GM12875 (cell line): Measurements from ENCODE around the gene DENND2D.

ENCODE experiments used
- H3K4me3 ChIP-seq: one replicate; pipeline ENCODE4 v1.5.1; 2011; ENCODE audit warnings: low read depth, low read length, control low read depth
- TF ChIP-seq, protein P1 (sequence below): IDR thresholded peaks from 2 replicates; pipeline ENCODE4 v1.5.1; 2011; ENCODE audit warnings: low read depth, mild to moderate bottlenecking, control low read depth, inconsistent platforms, low read length, moderate library complexity, borderline replicate concordance; ENCODE audit not compliant: insufficient read depth

Gene DENND2D

DNA sequence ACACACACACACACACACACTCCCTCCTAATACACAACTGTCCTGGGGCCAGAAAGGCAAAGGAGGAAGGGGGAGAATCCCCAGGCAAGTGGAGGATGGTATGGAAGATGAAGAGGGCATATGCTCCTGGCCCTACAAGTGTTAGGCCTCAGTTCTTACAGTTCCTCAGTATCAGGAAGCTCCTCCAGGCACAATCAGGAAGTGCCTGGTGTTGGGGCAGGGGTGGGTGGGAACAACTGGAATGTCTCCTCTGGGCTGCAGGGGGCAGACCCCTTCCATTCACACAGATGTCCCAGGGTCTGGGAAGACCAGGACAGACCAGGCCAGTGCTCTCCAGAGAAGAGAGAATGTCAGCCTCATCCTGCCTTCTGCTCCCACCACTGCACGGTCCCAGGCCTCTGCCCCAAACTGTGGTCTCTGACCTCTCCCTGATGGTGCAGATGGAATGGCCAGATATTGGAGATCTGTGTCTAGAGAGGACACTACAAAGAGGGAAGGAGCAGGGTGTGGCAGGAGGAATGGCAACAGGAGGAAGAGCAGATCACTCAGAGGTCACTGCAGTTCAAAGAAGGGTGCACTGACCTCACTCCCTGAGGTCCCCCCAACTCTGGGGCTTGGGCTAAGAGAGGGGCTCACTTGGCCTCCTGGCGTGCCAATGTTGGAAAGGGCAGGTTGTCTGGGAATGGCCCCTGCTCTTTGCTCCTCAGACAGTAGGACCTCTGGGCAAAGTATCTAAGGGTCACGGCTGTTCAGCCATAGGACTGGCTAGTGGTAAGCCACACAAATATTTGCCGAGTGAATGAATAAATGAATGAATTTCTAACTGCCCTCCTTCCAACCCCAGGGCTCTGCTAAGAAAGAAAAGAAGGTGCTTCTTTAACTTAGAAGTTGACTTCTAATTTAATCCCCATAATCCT is 2.5 kb upstream of the DENND2D start:
- TF ChIP-seq, protein P1, sequence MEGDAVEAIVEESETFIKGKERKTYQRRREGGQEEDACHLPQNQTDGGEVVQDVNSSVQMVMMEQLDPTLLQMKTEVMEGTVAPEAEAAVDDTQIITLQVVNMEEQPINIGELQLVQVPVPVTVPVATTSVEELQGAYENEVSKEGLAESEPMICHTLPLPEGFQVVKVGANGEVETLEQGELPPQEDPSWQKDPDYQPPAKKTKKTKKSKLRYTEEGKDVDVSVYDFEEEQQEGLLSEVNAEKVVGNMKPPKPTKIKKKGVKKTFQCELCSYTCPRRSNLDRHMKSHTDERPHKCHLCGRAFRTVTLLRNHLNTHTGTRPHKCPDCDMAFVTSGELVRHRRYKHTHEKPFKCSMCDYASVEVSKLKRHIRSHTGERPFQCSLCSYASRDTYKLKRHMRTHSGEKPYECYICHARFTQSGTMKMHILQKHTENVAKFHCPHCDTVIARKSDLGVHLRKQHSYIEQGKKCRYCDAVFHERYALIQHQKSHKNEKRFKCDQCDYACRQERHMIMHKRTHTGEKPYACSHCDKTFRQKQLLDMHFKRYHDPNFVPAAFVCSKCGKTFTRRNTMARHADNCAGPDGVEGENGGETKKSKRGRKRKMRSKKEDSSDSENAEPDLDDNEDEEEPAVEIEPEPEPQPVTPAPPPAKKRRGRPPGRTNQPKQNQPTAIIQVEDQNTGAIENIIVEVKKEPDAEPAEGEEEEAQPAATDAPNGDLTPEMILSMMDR = no peak
- H3K4me3 ChIP-seq = peak overlapping the region; percentile 70

DNA sequence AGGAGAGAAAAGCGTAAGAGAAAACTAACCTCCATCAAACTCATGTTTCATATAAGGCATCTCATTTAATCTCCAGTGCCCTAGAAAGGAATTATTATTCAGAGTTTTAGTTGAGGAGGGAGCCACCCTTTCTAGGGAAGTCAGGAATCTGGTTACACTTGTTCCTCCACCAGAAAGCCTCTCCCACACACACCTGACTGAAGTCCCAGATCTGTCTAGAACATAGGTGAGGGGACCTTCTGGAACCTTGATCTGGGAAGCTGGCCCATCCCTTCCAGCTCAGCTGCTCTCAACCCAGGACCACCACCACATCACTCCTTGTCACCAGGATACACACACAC is 1.9 kb upstream of the DENND2D start:
- H3K4me3 ChIP-seq = peak overlapping the region; percentile 70
- TF ChIP-seq, protein P1 = no peak

DNA sequence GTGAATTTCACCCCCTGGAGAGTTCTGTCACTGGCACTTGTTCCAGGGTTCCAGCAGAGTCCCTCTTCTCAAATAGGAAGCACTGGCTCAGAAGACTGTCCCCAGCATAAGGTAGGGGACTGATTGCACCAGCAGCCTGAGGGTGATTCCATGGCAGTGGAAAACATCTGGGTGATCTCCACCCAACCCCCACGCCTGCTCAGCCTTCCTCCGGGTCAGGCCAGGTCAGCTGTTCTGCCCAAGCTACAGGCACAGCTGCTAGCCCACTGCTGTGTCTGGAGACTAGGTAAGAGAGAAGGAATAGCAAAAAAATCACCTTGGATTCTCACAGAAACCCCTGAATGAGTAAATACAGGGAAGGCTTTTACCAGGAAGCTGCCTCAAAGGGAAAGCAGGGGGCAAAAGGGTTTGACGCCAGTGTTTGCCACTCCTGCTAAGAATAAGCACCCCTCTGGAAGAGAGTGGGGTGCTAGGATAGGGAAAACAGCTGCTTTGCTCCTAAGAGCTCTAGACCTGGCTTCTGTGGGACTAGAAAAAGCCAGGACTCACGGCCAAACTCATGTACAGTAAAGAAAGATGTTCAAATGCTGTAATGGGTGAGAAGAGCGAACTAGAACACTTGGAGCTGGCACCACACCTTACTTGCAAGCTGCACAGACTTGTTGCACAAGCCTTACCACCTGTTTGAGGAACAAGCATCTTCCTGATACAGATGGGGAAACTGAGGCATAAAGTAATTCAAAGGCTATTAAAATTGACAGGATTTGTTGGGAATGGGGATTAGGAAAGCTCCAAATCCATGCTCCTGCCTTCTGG is 1.0 kb upstream of the DENND2D start:
- peak overlapping the region; percentile 65 for H3K4me3 ChIP-seq
- TF ChIP-seq, protein P1 = no peak

DNA sequence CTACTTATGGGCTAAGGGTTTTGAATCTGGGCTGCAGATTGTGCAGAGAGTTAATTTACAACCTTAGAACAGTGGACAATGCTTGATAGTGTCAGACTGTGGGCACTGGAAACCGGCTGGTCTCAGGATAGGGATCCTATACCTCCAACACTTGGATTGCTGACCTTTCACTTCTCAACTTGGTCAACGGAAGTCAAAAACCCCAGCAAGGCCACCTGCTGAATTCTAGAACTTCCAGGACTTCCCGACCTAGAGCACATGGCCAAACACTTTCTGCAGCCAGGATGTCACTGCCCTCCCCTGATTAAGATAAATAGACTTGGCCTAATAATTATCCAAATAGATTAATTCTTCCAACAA is 336 bp upstream of the DENND2D start:
- TF ChIP-seq, protein P1 = no peak
- peak overlapping the region; percentile 65 for H3K4me3 ChIP-seq

DNA sequence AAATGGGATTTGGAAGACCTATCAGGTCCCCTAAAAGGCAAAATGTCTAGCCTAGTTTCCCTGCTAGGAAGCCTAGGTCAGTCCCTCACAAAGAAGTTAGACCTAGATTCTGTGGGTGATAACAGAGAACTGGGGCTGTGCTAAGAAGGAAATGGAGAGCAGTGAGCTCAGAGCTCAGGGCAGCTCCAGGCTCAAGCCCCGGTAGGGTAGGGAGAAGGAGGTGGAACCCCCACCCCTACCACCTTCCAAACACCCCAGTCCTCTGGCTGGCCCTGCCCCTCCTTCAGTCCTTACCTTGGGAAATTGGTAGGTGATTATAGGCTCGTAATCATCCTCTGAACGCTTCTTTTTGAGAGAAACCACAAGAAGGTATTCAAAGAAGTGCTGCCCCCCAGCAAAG is 1.1 kb downstream of the DENND2D start:
- TF ChIP-seq, protein P1 = no peak
- H3K4me3 ChIP-seq = peak overlapping the region; percentile 65

DNA sequence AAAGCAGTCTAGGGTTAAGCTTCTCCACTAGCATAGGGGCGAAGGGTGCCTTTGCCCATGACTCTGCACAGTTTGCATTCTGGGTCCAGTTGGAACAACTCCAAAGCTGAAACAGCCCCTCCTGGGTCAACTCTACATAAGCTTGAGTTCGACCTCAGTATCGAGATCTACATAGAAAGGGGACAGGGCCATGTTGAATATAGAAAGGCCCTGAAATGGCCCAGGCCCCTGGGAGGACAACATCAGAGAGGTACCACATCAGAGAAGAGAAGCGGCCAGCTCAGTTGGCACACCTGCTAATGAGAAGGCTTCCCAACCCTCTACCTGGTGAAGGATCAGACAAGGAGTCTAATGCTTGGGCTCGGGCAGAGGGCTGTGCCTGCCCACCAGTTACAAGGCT is 1.6 kb downstream of the DENND2D start:
- TF ChIP-seq, protein P1 = no peak
- peak overlapping the region; percentile 65 for H3K4me3 ChIP-seq
